NCI-H526 (cell line): ENCODE measurements around the gene CDC37L1.
A peak's percentile ranks its signal among the peaks of the same experiment; 100 is the strongest.
"Not testable (repeated sequence)": the region's sequence is repeated elsewhere in the genome, so short reads cannot be mapped to it uniquely, and the experiment has no call there.

Experiments
- DNase-seq, 2 experiments: peaks; one replicate each; lab custom pipeline; 2025; lab: John Stamatoyannopoulos, UW

The CDC37L1 gene

GRCh38 chr9:4679268-4680172 lies at the start of gene CDC37L1:
TSS of gene CDC37L1 (plus strand) at chr9:4679569. CDS start at chr9:4679768, 199 bp downstream.
- peak; percentile 90 to 96 for DNase-seq

GRCh38 chr9:4630836-4631235 lies 48.5 kb upstream of the CDC37L1 start:
- DNase-seq = no peak

GRCh38 chr9:4638968-4639367 lies 40.4 kb upstream of the CDC37L1 start:
- DNase-seq = no peak

GRCh38 chr9:4639420-4639819 lies 39.9 kb upstream of the CDC37L1 start:
- DNase-seq = no peak

- peak; percentile 31 to 70 for DNase-seq
These were observed 39.3 kb upstream of the CDC37L1 start for GRCh38 chr9:4640027-4640426.

GRCh38 chr9:4642351-4642750 lies 37.0 kb upstream of the CDC37L1 start:
- no peak for DNase-seq

- DNase-seq = no peak
These were observed 25.3 kb upstream of the CDC37L1 start for GRCh38 chr9:4654084-4654483.

- DNase-seq = no peak
These were observed 24.8 kb upstream of the CDC37L1 start for GRCh38 chr9:4654538-4654937.

GRCh38 chr9:4656196-4656595 lies 23.2 kb upstream of the CDC37L1 start:
- not testable (repeated sequence) for DNase-seq

- DNase-seq = no peak
These were observed 22.7 kb upstream of the CDC37L1 start for GRCh38 chr9:4656621-4657020.

GRCh38 chr9:4657426-4658159 lies 21.8 kb upstream of the CDC37L1 start:
- no peak for DNase-seq

GRCh38 chr9:4660665-4661064 lies 18.7 kb upstream of the CDC37L1 start:
- DNase-seq = not testable (repeated sequence)

- no peak for DNase-seq
These were observed 18.2 kb upstream of the CDC37L1 start for GRCh38 chr9:4661165-4661564.

GRCh38 chr9:4661611-4662010 lies 17.8 kb upstream of the CDC37L1 start:
- no peak for DNase-seq

GRCh38 chr9:4662108-4662988 lies 17.0 kb upstream of the CDC37L1 start, which contains the start of gene PLPP6:
TSS of gene PLPP6 (plus strand) at chr9:4662294. CDS start at chr9:4662376, 82 bp downstream.
- peak; percentile 91 to 97 for DNase-seq

- DNase-seq = peak; percentile 30 to 55
These were observed 16.2 kb upstream of the CDC37L1 start for GRCh38 chr9:4662989-4663792.

GRCh38 chr9:4663956-4664355 lies 15.4 kb upstream of the CDC37L1 start:
- no peak for DNase-seq

GRCh38 chr9:4665357-4665756 lies 14.0 kb upstream of the CDC37L1 start:
- peak in 1 of 2 experiments; percentile 20 for DNase-seq

- DNase-seq = peak; percentile 37 to 77
These were observed 13.2 kb upstream of the CDC37L1 start, which contains the start of gene SPATA6L for GRCh38 chr9:4666042-4666699. TSS of gene SPATA6L (minus strand) at chr9:4666480. CDS start at chr9:4666250, 230 bp downstream.

GRCh38 chr9:4667681-4668080 lies 11.7 kb upstream of the CDC37L1 start:
- peak in 1 of 2 experiments; percentile 6 for DNase-seq
